ENCODE measurements around the gene EML4.

Gene EML4

GRCh38 chr2:42360493-42360889 is 191.3 kb downstream of the EML4 start:
- no peak for TF ChIP-seq CTCF (IDR thresholded peaks at IDR 0.05; ENCODE audit: control insufficient read depth, insufficient read depth, low read depth, low read length, missing control alignments)
- no peak for DNase-seq (ENCODE audit: low read depth)
- peak overlapping the region; percentile 73 for H3K4me3 ChIP-seq (ENCODE audit: control insufficient read depth, low read depth, low read length)

GRCh38 chr2:42360890-42361727 is 192.0 kb downstream of the EML4 start, which contains the start of gene COX7A2L:
TSS of gene COX7A2L (minus strand) at chr2:42361217. CDS start at chr2:42361161, 56 bp downstream.
- DNase-seq (ENCODE audit: low read depth), result peak; percentile 81
- peak; percentile 20 for TF ChIP-seq CTCF (IDR thresholded peaks at IDR 0.05; ENCODE audit: control insufficient read depth, insufficient read depth, low read depth, low read length, missing control alignments)

GRCh38 chr2:42361728-42362283 is 192.7 kb downstream of the EML4 start:
- no peak overlapping the region; the same call in 1 of the 2 replicates for H3K4me3 ChIP-seq (ENCODE audit: control insufficient read depth, low read depth, low read length)
- DNase-seq (ENCODE audit: low read depth), result no peak
- TF ChIP-seq CTCF (IDR thresholded peaks at IDR 0.05; ENCODE audit: control insufficient read depth, insufficient read depth, low read depth, low read length, missing control alignments), result no peak

More at GRCh38 chr2:42360890-42361727, 192.0 kb downstream of the EML4 start, which contains the start of gene COX7A2L:
- peak within 1 kb of the TSS; percentile 73 for H3K4me3 ChIP-seq (ENCODE audit: control insufficient read depth, low read depth, low read length)

GRCh38 chr2:42363413-42363812 is 194.3 kb downstream of the EML4 start:
- no peak for DNase-seq (ENCODE audit: low read depth)
- no peak overlapping the region for H3K4me3 ChIP-seq (ENCODE audit: control insufficient read depth, low read depth, low read length)
- TF ChIP-seq CTCF (IDR thresholded peaks at IDR 0.05; ENCODE audit: control insufficient read depth, insufficient read depth, low read depth, low read length, missing control alignments), result no peak

- TF ChIP-seq CTCF (IDR thresholded peaks at IDR 0.05; ENCODE audit: control insufficient read depth, insufficient read depth, low read depth, low read length, missing control alignments), result no peak
Measured at GRCh38 chr2:42364658-42365057, 195.5 kb downstream of the EML4 start.

GRCh38 chr2:42366411-42366810 is 197.3 kb downstream of the EML4 start:
- TF ChIP-seq CTCF (IDR thresholded peaks at IDR 0.05; ENCODE audit: control insufficient read depth, insufficient read depth, low read depth, low read length, missing control alignments), result no peak

More at GRCh38 chr2:42364658-42365057, 195.5 kb downstream of the EML4 start:
- DNase-seq (ENCODE audit: low read depth), result no peak
- no peak overlapping the region for H3K4me3 ChIP-seq (ENCODE audit: control insufficient read depth, low read depth, low read length)

More at GRCh38 chr2:42366411-42366810, 197.3 kb downstream of the EML4 start:
- no peak overlapping the region for H3K4me3 ChIP-seq (ENCODE audit: control insufficient read depth, low read depth, low read length)
- DNase-seq (ENCODE audit: low read depth), result no peak
